Neuron (in vitro differentiated cells): ENCODE data around the gene SLC25A47.

Source experiments
- H2AFZ ChIP-seq: one replicate; pipeline ENCODE4 v1.6.1; 2013; ENCODE audit warnings: low read depth, mild to moderate bottlenecking, inconsistent platforms, low read length, moderate library complexity
- H3K27me3 ChIP-seq: one replicate; pipeline ENCODE4 v1.6.1; 2013; ENCODE audit warnings: low read length; ENCODE audit not compliant: insufficient read depth
- H3K36me3 ChIP-seq: one replicate; pipeline ENCODE4 v1.6.1; 2013; ENCODE audit warnings: low read length; ENCODE audit not compliant: insufficient read depth
- H3K4me1 ChIP-seq: one replicate; pipeline ENCODE4 v1.6.1; 2013; ENCODE audit warnings: low read length; ENCODE audit not compliant: insufficient read depth
- H3K4me3 ChIP-seq: 2 replicates; pipeline ENCODE4 v1.5.1; 2013; ENCODE audit warnings: mild to moderate bottlenecking, low read length, moderate library complexity
- H3K9me3 ChIP-seq: one replicate; pipeline ENCODE4 v1.6.1; 2013; ENCODE audit warnings: low read length

Gene SLC25A47

GRCh38 chr14:100363053-100363452 lies 39.9 kb downstream of the SLC25A47 start:
- H3K9me3 ChIP-seq: peaks cover 8% of the 10 kb centered on the region
- no peaks in the 10 kb centered on the region for H3K27me3 ChIP-seq
- peaks cover 68% of the 10 kb centered on the region for H3K36me3 ChIP-seq
- no peaks in the 10 kb centered on the region for H3K4me1 ChIP-seq
- H3K4me3 ChIP-seq: no peak overlapping the region
- no peak overlapping the region for H2AFZ ChIP-seq

- no peaks in the 10 kb centered on the region for H3K4me1 ChIP-seq
- H3K4me3 ChIP-seq: no peak overlapping the region
- H3K27me3 ChIP-seq: no peaks in the 10 kb centered on the region
- no peak overlapping the region for H2AFZ ChIP-seq
- peaks cover 66% of the 10 kb centered on the region for H3K36me3 ChIP-seq
- peaks cover under 1% of the 10 kb centered on the region for H3K9me3 ChIP-seq
Measured at GRCh38 chr14:100364403-100364802, 41.3 kb downstream of the SLC25A47 start.

- no peaks in the 10 kb centered on the region for H3K4me1 ChIP-seq
- H2AFZ ChIP-seq: no peak overlapping the region
- no peaks in the 10 kb centered on the region for H3K27me3 ChIP-seq
- no peaks in the 10 kb centered on the region for H3K9me3 ChIP-seq
- no peak overlapping the region for H3K4me3 ChIP-seq
- H3K36me3 ChIP-seq: peaks cover 60% of the 10 kb centered on the region
Measured at GRCh38 chr14:100365741-100366140, 42.6 kb downstream of the SLC25A47 start.

DNA sequence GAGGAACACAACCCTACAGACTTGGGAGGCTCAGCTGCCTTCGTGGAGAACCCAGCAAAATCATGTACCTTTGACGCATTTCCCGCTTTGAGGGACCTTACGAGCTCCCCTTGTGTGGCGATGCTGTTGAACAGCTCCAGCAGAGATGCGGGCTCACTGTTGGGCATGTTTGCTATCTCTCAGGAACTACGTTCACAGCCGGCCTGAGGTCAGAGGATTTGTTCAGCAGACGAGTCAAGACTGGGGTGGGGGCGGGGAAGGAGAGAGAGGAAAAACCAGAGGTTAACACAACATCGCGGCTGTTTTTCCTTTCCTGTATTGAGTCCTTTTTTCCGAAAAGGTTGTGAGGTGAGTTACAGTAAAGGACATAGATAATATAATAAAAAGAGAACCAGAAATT lies 45.9 kb downstream of the SLC25A47 start:
- no peaks in the 10 kb centered on the region for H3K4me1 ChIP-seq
- no peaks in the 10 kb centered on the region for H3K27me3 ChIP-seq
- no peak overlapping the region for H2AFZ ChIP-seq
- H3K9me3 ChIP-seq: no peaks in the 10 kb centered on the region
- no peak overlapping the region for H3K4me3 ChIP-seq
- peaks cover 46% of the 10 kb centered on the region for H3K36me3 ChIP-seq

DNA sequence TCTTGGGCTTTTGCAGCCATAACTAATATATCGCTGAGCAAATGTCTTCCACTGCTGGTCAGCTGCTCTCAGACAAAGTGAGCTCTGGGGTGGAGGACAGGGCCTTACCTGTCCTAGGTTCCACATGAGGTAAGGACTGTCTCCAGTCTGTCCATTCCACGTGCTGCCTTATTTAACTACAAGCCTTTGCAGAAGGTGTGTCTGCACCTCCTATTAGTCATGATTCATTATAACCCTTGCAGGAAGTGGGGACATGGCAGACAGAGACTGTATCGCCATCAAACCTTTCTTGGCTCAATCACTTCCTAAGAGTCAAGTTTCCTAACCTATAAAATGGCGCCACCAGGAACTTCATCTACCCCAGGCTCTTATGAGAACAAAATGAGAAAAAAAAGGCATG lies 46.9 kb downstream of the SLC25A47 start:
- Histone ChIP-seq H3K9me3 (no peaks in the 10 kb centered on the region), H3K4me1 (peaks cover 3% of the 10 kb centered on the region), H2AFZ (no peak overlapping the region), H3K4me3 (no peak overlapping the region), H3K36me3 (peaks cover 41% of the 10 kb centered on the region), H3K27me3 (no peaks in the 10 kb centered on the region)

- H2AFZ ChIP-seq: no peak overlapping the region
- peaks cover 10% of the 10 kb centered on the region for H3K4me1 ChIP-seq
- no peaks in the 10 kb centered on the region for H3K9me3 ChIP-seq
- H3K4me3 ChIP-seq: no peak overlapping the region
- peaks cover 28% of the 10 kb centered on the region for H3K36me3 ChIP-seq
- H3K27me3 ChIP-seq: no peaks in the 10 kb centered on the region
Measured at GRCh38 chr14:100371773-100372172, 48.6 kb downstream of the SLC25A47 start.

- H3K4me1 ChIP-seq: peaks cover 16% of the 10 kb centered on the region
- no peaks in the 10 kb centered on the region for H3K9me3 ChIP-seq
- H3K4me3 ChIP-seq: no peak overlapping the region
- peaks cover 28% of the 10 kb centered on the region for H3K36me3 ChIP-seq
- H2AFZ ChIP-seq: no peak overlapping the region
- H3K27me3 ChIP-seq: no peaks in the 10 kb centered on the region
Measured at GRCh38 chr14:100372357-100373048, 49.4 kb downstream of the SLC25A47 start.

GRCh38 chr14:100374270-100374669 lies 51.1 kb downstream of the SLC25A47 start:
- no peaks in the 10 kb centered on the region for H3K27me3 ChIP-seq
- H3K36me3 ChIP-seq: peaks cover 14% of the 10 kb centered on the region
- H3K9me3 ChIP-seq: no peaks in the 10 kb centered on the region
- H3K4me1 ChIP-seq: peaks cover 20% of the 10 kb centered on the region
- no peak overlapping the region for H2AFZ ChIP-seq
- peak overlapping the region; percentile 90 for H3K4me3 ChIP-seq

- H3K4me3 ChIP-seq: peak overlapping the region; percentile 90
- H2AFZ ChIP-seq: no peak overlapping the region
- H3K27me3 ChIP-seq: no peaks in the 10 kb centered on the region
- H3K4me1 ChIP-seq: peaks cover 20% of the 10 kb centered on the region
- peaks cover 12% of the 10 kb centered on the region for H3K36me3 ChIP-seq
- no peaks in the 10 kb centered on the region for H3K9me3 ChIP-seq
Measured at GRCh38 chr14:100374876-100375265, 51.7 kb downstream of the SLC25A47 start.

DNA sequence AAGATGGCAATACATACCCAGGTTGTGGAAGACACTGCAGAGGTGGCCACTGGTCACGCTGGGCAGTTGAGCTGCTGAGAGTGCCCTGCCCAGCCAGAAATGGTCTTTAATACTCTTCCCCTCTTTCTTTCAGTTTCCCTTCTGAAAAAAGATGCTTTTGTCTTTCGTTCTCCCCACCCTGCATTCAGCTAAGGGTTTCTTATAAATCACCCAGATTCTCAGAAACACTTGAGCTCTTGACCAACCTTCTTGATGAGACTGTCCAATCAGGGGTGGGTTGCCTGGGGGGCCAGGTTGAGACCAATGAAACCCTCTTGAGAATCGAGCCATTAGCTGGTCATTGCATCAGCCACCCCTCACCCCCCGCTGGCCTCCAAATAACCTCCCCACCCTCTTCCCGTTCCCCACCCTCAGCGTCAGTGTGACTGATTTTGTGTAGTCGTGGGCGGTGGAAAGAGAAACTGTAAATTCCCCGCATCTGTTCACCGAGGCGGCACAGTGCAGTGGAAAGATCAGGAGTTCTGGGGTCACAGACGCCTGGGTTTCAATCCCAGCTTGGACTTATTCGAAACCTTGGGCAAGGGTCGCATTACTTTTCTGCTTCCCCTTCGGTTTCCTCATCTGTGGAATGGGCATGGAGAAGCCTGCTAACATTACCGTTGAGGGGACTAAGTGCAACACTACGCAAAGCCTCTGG lies 52.3 kb downstream of the SLC25A47 start:
- Histone ChIP-seq H3K4me1 (peaks cover 20% of the 10 kb centered on the region), H3K4me3 (peak overlapping the region; percentile 90), H2AFZ (peak overlapping the region; percentile 94), H3K36me3 (peaks cover 8% of the 10 kb centered on the region), H3K27me3 (no peaks in the 10 kb centered on the region), H3K9me3 (no peaks in the 10 kb centered on the region)

DNA sequence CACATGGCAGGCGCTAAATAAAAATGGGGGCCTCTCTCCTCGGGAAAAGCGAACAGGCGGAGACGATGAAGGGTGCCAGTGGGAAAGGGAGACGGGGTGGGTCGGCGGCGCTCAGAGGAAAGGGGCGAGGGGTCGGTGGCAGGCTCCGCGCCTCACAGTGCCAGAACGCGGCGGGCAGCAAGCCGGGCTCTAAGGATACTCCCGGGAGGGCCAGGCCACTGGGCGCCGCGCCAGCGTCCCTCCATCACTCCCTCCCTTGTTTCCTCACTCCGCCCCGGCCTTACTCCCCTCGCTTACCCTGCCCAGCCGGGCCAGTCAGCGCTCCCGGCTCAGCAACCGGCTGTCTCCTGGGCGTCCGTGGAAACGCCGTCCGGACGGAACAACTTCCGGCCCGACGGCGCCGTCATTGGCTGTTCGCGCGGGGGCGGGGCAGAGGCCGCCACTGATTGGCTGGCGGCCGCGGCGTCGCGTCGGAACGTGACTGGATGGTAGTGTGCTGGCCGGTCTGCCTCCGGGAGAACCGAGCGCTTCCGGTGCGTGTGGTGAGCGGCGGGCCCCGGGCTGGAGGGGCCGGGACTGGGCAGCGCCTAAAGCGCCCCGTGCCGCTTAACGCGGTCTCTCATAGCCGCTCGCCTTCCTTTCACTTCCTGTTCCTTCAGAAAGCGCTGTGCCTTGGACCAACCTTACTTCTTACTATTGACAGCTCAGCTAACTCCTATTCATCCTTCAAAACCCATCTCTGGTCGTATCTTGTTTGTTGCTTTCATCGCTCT lies 53.0 kb downstream of the SLC25A47 start, which contains the start of gene WDR25:
WDR25 (plus strand) TSS at position 523 of the 773 bp plus-strand sequence.
- H2AFZ ChIP-seq: peak within 1 kb of the TSS; percentile 94
- peaks cover 7% of the 10 kb centered on the region for H3K36me3 ChIP-seq
- H3K27me3 ChIP-seq: no peaks in the 10 kb centered on the region
- H3K9me3 ChIP-seq: no peaks in the 10 kb centered on the region
- H3K4me3 ChIP-seq: peak within 1 kb of the TSS; percentile 90
- peaks cover 25% of the 10 kb centered on the region for H3K4me1 ChIP-seq

DNA sequence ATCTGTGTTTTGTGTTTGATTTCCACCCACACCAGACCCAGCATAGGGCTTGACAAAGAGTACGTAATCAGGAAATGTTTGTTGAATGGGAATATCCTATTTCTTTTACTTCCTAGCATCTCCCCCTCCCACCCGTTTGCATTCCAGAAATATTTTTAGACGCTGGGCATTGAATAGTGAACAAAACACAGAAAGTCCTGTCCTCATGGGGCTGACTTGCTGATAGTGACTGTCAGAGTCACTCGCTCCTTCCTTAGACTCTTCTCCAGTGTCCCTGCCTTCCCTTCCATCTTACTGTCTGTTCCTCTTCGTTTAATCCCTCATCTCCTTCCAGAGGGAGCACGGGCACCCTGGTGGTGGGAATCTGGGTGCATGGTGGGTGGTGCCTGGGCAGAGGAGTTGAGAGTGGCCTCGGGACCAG lies 53.6 kb downstream of the SLC25A47 start:
- peak overlapping the region; percentile 90 for H3K4me3 ChIP-seq
- peak overlapping the region; percentile 94 for H2AFZ ChIP-seq
- no peaks in the 10 kb centered on the region for H3K9me3 ChIP-seq
- H3K4me1 ChIP-seq: peaks cover 31% of the 10 kb centered on the region
- H3K36me3 ChIP-seq: peaks cover 7% of the 10 kb centered on the region
- no peaks in the 10 kb centered on the region for H3K27me3 ChIP-seq
